Uterine smooth muscle cell (primary cell): ENCODE data around the gene POLR1G. TPM values are rescaled to one million over a fixed set of nuclear protein-coding genes. Genes with fewer than 3 reads are reported as not detected.

Source experiments
- total RNA-seq: library from RNA; depleted of rRNA; stranded (reverse); fragments of >200 nt; gene quantifications from 2 replicates; pipeline ENCODE4 v1.2.3, GENCODE V29; 2014

POLR1G gene
- total RNA-seq: 8.6 and 13.6 TPM in 2 replicates

GRCh38 chr19:45406226-45407090 lies at the start of gene POLR1G:
POLR1G (plus strand) TSS chr19:45406644; CDS start chr19:45406697, 53 bp downstream.

DNA sequence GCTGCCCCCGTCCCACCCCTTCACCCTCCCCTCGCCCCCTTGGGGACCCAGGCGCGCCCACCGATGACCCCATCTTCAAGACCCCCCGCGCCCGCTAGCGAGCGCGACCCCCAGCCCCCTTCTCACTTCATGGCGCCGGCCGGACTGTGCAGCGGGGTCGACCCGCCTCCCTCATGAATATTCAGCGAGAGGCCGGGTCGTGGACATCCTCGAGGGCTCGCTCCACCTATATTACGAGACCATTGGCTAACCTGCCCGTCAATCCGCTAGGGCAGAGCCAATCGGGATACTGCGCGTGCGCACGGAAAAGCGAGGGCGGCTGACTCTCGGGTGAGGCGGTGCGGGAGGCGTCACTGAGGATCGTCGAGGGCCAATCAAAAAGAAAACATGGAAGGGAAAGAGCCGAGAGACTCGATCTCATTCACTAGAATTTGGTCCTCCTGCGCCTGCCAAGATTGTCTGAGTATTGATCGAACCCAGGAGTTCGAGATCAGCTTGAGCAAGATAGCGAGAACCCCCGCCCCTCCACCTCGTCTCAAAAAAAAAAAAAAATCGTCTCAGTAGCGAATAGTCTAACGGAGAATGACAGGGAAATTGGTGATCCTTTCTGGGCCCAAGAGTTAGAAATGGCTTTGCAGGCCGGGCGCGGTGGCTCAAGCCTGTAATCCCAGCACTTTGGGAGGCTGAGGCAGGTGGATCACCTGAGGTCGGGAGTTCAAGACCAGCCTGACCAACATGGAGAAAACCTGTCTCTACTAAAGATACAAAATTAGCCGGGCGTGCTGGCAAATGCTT lies 35.8 kb upstream of the POLR1G start, which contains the start of gene ERCC2:
Gene ERCC2 (minus strand): TSS at position 164 of the 795 bp plus-strand sequence. CDS start 33 bp downstream, at position 131.

GRCh38 chr19:45404557-45405434 lies 1.6 kb upstream of the POLR1G start, which contains the start of gene PPP1R13L:
PPP1R13L (minus strand) TSS chr19:45405069; CDS start chr19:45398318, 6,751 bp downstream.

GRCh38 chr19:45423589-45424190 lies 17.2 kb downstream of the POLR1G start, which contains the start of gene ERCC1:
ERCC1 (minus strand) TSS chr19:45423917; CDS start chr19:45423374, 543 bp downstream.

Other genes starting within 250 kb of the POLR1G start
- gene NKPD1, start 245.7 kb upstream of the POLR1G start, total RNA-seq: 0.12 and 0.44 TPM in 2 replicates
- gene TRAPPC6A, start 228.4 kb upstream of the POLR1G start, total RNA-seq: 2.0 and 11.1 TPM in 2 replicates
- gene BLOC1S3, start 227.9 kb upstream of the POLR1G start, total RNA-seq: 3.9 and 7.5 TPM in 2 replicates
- not detected in 2 replicates for gene EXOC3L2, start 161.2 kb upstream of the POLR1G start, total RNA-seq
- 8.1 and 9.9 TPM in 2 replicates for gene MARK4, start 155.4 kb upstream of the POLR1G start, total RNA-seq
- gene CKM, start 83.8 kb upstream of the POLR1G start, total RNA-seq: 0.12 TPM in 1 of 2 replicates, not detected in the other
- gene KLC3, start 65.9 kb upstream of the POLR1G start, total RNA-seq: 0.66 TPM in 1 of 2 replicates, not detected in the other
- gene ERCC2, start 36.1 kb upstream of the POLR1G start, total RNA-seq: 22.0 and 28.0 TPM in 2 replicates
- gene PPP1R13L, start 1.6 kb upstream of the POLR1G start, total RNA-seq: 3.3 and 7.2 TPM in 2 replicates
- 97.2 and 128 TPM in 2 replicates for gene ERCC1, start 17.3 kb downstream of the POLR1G start, total RNA-seq
- gene FOSB, start 61.4 kb downstream of the POLR1G start, total RNA-seq: 0.44 and 0.62 TPM in 2 replicates
- 6.1 and 8.1 TPM in 2 replicates for gene RTN2, start 90.4 kb downstream of the POLR1G start, total RNA-seq
- gene PPM1N, start 91.8 kb downstream of the POLR1G start, total RNA-seq: 2.3 and 2.7 TPM in 2 replicates
- 79.4 and 119 TPM in 2 replicates for gene VASP, start 100.8 kb downstream of the POLR1G start, total RNA-seq
- gene OPA3, start 178.2 kb downstream of the POLR1G start, total RNA-seq: 5.2 and 6.0 TPM in 2 replicates
- gene GPR4, start 195.6 kb downstream of the POLR1G start, total RNA-seq: 0.11 and 0.12 TPM in 2 replicates
- 48.3 and 65.2 TPM in 2 replicates for gene EML2, start 232.8 kb downstream of the POLR1G start, total RNA-seq